Brain pericyte (primary cell): ENCODE results near the gene USPL1.

ENCODE experiments used
- DNase-seq: peaks from one replicate; pipeline ENCODE4 v3.0.0-alpha.2; 2012; ENCODE audit warnings: low read depth, low spot score

USPL1 gene

DNA sequence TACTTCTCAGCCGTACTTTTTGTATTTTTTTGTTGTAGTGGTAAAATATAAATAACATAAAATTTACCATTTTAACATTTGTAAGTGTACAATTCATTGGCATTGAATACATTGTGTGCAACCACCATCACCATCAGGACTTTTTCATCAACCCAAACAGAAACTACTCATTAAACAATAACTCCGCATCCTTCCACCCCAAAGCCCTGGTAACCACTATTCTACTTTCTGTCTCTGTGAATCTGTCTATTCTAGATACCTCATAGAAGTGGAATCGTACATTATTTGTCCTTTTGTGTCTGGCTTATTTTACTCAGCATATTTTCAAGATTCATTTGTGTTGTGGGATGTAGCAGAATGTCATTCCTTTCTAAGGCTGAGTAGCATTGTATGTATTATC lies 38.5 kb downstream of the USPL1 start:
- no peak for DNase-seq

DNA sequence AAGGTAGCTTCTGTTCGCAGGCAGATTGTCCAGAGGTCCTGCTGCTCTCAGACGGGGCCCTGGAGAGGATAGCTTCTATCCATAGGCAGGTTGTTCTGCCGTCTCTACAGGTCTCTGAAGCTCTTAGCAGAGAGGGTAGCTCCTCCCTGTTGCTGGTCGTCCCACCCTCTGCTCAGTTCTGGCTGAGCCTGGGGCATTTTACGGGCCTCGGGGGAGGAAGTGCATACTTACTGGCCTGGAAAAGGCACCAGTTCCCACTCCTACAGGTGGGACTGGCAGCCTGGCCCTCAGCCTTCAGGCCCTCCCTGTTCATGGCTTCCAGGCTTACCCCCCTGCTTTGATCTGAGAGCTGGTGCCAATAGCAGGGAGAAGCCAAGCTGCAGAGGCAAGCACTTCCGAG lies 42.3 kb downstream of the USPL1 start:
- no peak for DNase-seq

GRCh38 chr13:30660796-30661195 lies 43.1 kb downstream of the USPL1 start:
- DNase-seq, result no peak

- DNase-seq, result no peak
Observed at GRCh38 chr13:30664689-30665275, 47.1 kb downstream of the USPL1 start.

DNA sequence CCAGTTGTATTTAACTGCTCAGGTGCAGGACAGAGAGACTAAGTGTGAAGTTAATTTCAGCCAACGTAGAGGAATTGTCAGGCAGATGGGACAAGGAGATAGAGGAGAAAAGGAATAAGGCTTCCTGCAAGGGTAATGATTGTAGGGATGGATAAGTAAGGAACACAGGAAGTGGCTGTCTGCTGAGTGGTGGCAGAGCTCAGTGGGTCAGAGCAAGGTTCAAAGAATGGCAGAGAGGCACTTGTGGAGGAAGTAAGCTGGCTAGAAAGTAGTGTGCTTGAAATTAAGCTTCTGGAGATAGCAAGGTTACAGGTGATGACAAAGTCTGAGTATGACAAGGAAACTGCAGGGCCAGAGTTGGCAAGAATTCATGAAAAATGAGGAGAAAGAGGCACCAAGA lies 47.9 kb downstream of the USPL1 start:
- DNase-seq, result no peak

DNA sequence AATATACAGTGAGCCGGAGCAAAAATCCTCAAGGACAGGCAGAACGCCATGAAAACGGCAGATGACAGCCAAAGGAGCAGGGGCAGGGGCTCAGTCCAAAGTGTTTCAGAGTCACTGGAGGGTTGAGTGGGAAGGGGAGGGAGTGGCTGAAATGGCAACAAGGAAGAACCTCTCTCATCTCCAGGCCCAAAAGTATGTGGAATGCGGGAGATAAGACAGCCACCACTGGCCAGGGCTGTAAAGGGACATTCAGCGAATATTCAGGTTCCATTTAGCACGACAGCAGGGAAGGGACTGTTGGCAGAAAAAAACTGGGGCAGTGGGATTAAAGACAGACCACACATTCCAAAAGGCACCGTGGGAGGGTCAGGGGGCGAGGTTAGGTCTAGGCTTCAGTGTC lies 48.4 kb downstream of the USPL1 start:
- no peak for DNase-seq

- no peak for DNase-seq
Observed at GRCh38 chr13:30667014-30667413, 49.3 kb downstream of the USPL1 start.

- DNase-seq, result no peak
Observed at GRCh38 chr13:30668312-30668711, 50.6 kb downstream of the USPL1 start.

DNA sequence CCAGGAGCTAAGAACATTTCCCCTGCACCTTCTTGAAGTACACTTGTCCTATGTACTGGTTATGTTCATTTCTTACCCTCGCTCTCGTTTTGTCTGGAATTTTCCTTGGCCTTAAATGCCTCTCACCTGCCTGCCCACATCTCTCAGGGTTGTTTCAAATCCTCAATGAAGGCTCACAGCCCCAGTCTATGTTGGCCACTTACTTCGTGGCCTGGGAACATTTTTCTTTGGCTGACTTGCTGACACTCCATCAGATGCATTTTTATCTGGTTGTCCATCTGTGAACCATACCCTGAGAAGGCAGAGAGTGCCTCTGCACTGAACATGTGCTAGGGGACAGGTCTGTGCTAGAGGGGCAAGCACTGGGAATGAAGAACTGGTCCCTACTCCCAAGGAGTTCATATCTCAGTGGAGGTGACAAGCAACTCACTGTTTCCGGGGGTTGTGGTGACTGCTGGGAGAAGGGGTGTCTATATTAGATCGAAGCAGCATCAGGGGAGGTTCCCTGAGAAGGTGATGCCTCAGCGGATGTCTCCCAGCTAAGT lies 53.6 kb downstream of the USPL1 start:
- DNase-seq, result no peak

DNA sequence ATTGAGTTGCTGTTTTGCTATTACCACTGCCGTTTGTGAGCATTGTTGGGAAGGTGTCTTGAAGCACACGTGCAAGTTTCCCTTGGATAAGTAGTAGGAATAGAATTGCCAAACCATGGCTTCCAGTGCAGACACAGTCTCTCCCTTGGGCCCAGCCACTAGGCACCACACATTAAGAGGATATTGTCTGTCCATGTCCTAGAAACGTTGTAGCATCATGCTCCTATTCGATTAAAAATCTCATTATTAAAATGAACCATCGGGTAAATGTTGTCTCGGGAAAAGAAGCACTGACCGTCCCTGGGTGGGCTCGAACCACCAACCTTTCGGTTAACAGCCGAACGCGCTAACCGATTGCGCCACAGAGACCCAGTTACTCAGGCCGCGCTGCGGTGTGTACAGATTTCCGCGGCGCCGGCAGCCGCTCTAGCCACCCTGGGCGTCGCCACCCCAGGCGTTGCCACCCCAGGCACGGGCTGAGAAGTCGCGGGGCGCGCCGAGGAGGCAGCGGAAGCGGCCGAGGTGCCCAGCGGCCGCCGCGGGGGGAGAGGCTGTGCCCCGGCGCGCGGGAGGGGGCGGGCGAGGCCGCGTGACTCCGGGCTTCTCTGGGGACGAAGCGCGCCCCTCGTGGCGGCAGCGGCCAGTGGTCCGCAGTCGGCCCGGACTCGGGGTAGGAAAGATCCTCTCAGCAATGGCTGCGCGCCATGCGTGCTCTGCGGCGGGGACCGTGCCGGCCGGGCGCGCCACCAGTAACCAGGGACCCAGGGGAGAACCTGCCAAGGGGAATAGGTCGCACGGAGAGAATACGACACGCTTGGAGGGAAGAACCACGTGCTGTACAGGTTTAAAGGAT lies 56.2 kb downstream of the USPL1 start:
- DNase-seq, result peak; percentile 33

GRCh38 chr13:30675717-30676116 lies 58.0 kb downstream of the USPL1 start:
- no peak for DNase-seq

- no peak for DNase-seq
Observed at GRCh38 chr13:30676672-30677071, 59.0 kb downstream of the USPL1 start.

DNA sequence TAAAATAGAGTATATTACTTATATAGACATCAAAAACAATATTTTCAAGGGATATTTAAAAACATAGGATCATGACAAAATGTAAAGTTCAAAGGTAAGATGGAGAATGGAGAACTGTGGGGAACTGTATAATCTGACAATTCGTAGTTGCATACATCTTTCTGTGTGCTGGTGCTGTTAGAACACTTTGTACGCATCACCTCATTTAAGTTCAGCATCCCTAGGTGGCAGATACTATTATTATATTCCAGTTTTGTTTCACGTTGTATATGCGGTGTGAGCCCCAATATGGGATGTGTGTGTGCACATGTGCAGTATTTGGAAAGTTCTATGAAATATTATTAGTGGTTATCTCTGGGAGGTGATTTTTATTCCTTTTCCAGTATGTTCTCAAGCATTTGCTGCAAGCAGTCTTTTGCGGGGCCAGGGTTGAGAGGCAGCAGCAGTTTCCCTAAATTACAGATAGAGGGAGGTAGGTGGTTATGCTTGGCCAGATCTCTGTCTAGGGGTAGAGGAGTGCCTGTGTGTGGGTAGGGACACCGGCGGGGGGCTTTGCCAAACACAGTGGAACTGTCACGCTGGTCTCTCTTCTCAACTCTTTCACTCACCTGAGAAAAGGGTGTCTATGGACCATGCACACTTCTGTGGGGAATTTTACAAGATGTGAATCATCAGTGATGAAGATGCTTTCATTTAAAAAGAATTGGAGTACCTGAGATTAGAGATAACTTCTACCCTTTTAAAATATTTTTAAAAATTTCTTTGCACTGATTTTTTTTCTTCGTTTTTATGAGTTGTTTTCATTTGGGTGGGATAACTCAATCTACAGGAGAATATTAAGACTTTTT lies 62.0 kb downstream of the USPL1 start:
- no peak for DNase-seq

- no peak for DNase-seq
Observed at GRCh38 chr13:30681843-30682242, 64.1 kb downstream of the USPL1 start.

DNA sequence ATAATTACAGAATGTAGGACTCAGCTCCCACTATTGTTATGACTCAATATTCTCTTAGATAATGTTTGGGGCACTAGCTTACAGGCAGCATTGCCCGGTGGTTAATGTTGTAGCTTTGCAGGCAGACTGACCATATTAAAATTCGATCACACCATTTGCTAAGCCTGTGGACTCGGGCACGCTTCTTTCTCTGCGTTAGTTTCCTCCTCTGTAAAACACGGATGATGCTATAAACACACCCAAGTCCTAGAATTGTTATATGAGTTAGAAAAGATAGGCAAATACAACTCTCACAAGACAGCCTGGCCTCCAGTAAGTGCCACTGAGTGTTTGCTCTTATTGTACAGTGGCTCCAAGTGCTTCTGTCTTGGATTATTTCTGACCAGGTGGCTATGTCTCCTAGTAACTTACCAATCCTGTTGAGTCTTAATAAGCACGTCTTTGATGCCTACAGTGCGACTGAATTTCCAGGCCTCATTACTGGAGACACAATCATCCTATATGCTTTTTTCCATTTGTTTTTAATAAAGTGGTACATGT lies 67.7 kb downstream of the USPL1 start:
- DNase-seq, result no peak

DNA sequence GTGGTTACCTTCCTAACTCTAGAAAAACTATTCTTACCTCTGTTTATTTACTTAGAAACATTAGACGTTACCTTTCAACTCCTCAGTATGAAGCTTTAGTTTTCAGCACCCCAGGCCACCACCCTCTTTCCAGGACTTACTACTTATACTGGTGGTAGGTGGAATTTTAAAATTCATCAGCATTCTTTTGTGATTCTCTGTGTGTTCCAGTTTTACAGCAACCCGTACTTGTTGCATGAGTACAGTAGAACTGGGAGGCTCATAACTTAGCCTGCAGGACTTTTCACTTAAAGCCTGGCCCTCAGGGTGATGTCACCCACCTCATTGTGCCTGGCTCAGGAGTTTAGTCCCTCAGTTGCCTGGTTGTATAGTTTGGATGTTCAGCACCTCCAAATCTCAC lies 68.3 kb downstream of the USPL1 start:
- DNase-seq, result no peak

DNA sequence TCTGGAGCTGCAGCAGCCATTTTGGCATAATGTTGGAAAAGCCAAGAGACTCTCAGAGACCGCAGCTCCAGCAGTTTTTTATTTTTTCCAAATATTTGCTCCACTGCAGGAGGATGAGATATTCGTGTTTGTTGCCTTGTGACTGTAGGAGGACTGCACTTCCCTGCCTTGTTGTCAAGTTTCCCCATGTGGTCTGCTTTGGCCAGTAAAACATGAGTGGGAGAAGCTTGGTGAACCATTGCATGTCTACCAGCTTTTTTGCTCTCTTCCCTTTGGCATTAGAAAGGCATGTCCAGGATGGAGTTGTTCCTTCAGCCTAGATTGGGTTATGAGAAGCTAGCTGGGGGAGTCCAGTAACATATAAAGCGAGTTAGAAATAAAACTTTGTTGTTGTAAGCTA lies 69.9 kb downstream of the USPL1 start:
- no peak for DNase-seq

- no peak for DNase-seq
Observed at GRCh38 chr13:30689752-30690151, 72.0 kb downstream of the USPL1 start.

DNA sequence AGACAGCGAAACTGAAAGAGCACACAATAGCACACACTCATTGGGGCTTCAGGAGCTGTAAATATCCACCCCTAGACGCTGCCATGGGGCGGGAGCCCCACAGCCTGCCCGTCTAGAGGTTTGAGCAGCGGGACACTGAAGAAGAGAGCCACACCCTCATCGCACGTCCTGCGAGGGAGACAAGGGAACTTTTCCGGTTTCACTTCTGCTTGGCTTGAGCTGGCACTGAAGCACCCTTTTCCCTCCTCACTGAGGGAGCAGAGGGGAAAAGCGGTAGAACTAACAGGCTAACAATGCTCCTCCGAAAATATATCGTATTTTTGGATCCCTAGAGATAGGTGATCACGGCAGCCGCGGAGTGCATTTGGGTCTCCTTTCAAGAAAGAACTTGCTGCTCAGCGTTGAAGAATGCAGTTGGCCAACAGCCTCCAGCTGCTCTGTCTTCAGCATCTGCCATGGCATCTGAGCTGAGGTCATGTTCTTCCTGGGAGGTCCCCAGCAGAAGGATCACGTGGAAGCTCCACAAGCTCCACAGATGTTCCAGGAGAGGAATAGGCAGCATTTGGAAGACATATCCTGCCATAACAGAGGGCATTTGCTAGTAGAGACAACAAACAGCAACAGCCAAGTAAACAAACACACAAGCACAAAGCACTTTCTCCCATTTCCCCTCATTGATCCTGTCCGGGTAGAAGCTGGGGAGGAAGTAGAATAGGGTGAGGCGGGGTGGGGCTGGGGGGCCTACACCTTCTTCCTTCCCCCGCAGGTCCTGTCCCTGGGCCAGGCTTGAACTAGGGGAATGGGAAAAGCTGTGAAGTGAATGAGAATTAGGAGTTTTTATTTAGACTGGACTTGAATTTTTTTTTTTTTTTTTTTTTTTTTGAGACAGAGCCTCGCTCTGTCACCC lies 72.8 kb downstream of the USPL1 start:
- DNase-seq, result peak; percentile 92

GRCh38 chr13:30692113-30692512 lies 74.4 kb downstream of the USPL1 start:
- DNase-seq, result no peak
